Fibroblast of lung (primary cell): Measurements from ENCODE around the gene HIPK4. TPM values are rescaled to one million over a fixed set of nuclear protein-coding genes. Genes with fewer than 3 reads are reported as not detected.

ENCODE experiments used
- DNase-seq, 2 donors: peaks; one replicate each; pipeline versions ENCODE4 v3.0.0 to v3.0.0-alpha.2; 2010; ENCODE audit warnings: low read depth in 2 of 2
- H2AFZ ChIP-seq: 2 replicates; pipeline ENCODE4 v1.5.1; 2012; ENCODE audit warnings: low read length, control low read depth, inconsistent platforms
- H3K27ac ChIP-seq: 2 replicates; pipeline ENCODE4 v1.5.1; 2011; ENCODE audit warnings: low read length, control low read depth; ENCODE audit not compliant: insufficient read depth
- H3K27me3 ChIP-seq: 2 replicates; pipeline ENCODE4 v1.5.1; 2011; ENCODE audit warnings: mild to moderate bottlenecking, low read length; ENCODE audit not compliant: control insufficient read depth, insufficient read depth
- H3K36me3 ChIP-seq: 2 replicates; pipeline ENCODE4 v1.5.1; 2011; ENCODE audit warnings: low read length; ENCODE audit not compliant: control insufficient read depth, insufficient read depth
- H3K4me1 ChIP-seq: 2 replicates; pipeline ENCODE4 v1.5.1; 2011; ENCODE audit warnings: low read length; ENCODE audit not compliant: control insufficient read depth, insufficient read depth; ENCODE audit errors: extremely low read depth
- H3K4me2 ChIP-seq: 2 replicates; pipeline ENCODE4 v1.5.1; 2011; ENCODE audit warnings: low read length, control low read depth; ENCODE audit not compliant: insufficient read depth; ENCODE audit errors: extremely low read depth
- H3K4me3 ChIP-seq, 4 experiments: fragments of 200-600 bp in 1 of 4; sonication (generic) in 1 of 4; replicated peaks in 1 of 4; 2 replicates each; pipeline ENCODE4 v1.5.1; 2011 to 2016; ENCODE audit warnings: low read length in 4 of 4, low read depth in 3 of 4, mild to moderate bottlenecking in 3 of 4, control low read depth in 2 of 4, inconsistent platforms in 1 of 4, mixed read lengths in 1 of 4; ENCODE audit not compliant: insufficient read depth in 1 of 4; ENCODE audit errors: control extremely low read depth in 1 of 4
- H3K79me2 ChIP-seq: 2 replicates; pipeline ENCODE4 v1.5.1; 2012; ENCODE audit warnings: mild to moderate bottlenecking, low read length, inconsistent platforms; ENCODE audit not compliant: control insufficient read depth, insufficient read depth
- H3K9ac ChIP-seq: 2 replicates; pipeline ENCODE4 v1.5.1; 2011; ENCODE audit warnings: mild to moderate bottlenecking, low read length, control low read depth; ENCODE audit not compliant: insufficient read depth
- H3K9me3 ChIP-seq: 2 replicates; pipeline ENCODE4 v1.5.1; 2012; ENCODE audit warnings: low read depth, low read length; ENCODE audit not compliant: control insufficient read depth, insufficient read depth
- H4K20me1 ChIP-seq: 2 replicates; pipeline ENCODE4 v1.5.1; 2011; ENCODE audit warnings: low read length; ENCODE audit not compliant: control insufficient read depth, insufficient read depth; ENCODE audit errors: extremely low read depth
- EZH2 ChIP-seq: IDR thresholded peaks from 2 replicates; pipeline ENCODE4 v1.5.1; 2012; ENCODE audit warnings: low read length, control low read depth, mild to moderate bottlenecking; ENCODE audit errors: missing control alignments
- polyA plus RNA-seq, 2 donors: library from polyadenylated mRNA; depleted of rRNA in 1 of 2; stranded (reverse) in 1 of 2; unstranded in 1 of 2; fragments of >200 nt; gene quantifications; 2 replicates each; pipeline ENCODE4 v1.2.1, GENCODE V29; 2011 to 2012; ENCODE audit warnings: missing spikeins in 1 of 2
- total RNA-seq: library from RNA; depleted of rRNA; stranded (reverse); fragments of >200 nt; gene quantifications from 2 replicates; pipeline ENCODE4 v1.2.1, GENCODE V29; 2014
- TF ChIP-seq, protein P1 (sequence below), 2 donors: IDR thresholded peaks in 1 of 2; conservative IDR thresholded peaks in 1 of 2; 1 replicate in 1 of 2; 2 replicates in 1 of 2; pipeline ENCODE4 v1.5.1; 2011 to 2012; ENCODE audit warnings: low read length in 2 of 2, control low read depth in 1 of 2, inconsistent platforms in 1 of 2, low read depth in 1 of 2, mild to moderate bottlenecking in 1 of 2

The HIPK4 gene
- total and polyA plus RNA-seq, 2 donors (not counting 1 experiment from before 2014, with no cell fraction given), result 0.05 to 0.17 TPM

DNA sequence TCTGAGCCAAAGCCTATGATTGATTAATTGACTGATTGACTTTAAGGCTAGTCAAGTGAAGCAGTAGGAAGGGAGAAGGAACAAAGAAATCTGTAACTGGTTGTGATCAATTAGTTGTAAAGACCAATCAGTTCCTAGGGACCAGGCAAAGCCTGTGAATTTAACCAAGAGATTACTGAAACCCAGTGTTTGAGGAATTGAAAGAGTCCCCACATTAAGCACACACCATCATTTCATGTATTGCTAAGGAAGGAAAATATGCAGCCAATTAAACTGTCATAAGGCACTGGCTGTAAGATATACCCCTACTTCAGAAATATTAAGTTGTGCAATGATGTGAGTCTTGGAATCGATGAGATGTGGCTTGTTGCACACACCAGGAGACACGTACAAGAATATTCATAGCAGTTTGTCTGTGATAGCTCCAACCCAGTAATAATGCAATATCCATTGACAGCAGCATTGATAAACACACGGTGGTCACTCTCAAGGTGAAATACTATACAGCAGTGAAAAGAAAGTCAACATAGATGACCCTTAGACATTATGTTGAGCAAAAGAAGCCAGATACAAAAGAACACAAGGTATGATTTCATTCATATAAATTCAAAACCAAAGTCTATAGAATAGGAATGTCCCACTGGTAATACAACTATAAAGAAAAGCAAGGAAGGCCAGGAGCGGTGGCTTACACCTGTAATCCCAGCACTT lies 50.8 kb downstream of the HIPK4 start:
- H3K4me1 ChIP-seq, result no peaks in the 10 kb centered on the region
- H3K79me2 ChIP-seq, result peaks cover 9% of the 10 kb centered on the region
- H3K9me3 ChIP-seq, result no peaks in the 10 kb centered on the region
- H3K27me3 ChIP-seq, result no peaks in the 10 kb centered on the region
- no peak overlapping the region for H3K9ac ChIP-seq
- H2AFZ ChIP-seq, result no peak overlapping the region
- no peak for DNase-seq
- H3K4me2 ChIP-seq, result no peak overlapping the region
- H3K27ac ChIP-seq, result no peak overlapping the region
- H3K36me3 ChIP-seq, result peaks cover 5% of the 10 kb centered on the region
- H4K20me1 ChIP-seq, result no peaks in the 10 kb centered on the region
- no peak overlapping the region for H3K4me3 ChIP-seq
- TF ChIP-seq EZH2, result no peak
- TF ChIP-seq, protein P1, sequence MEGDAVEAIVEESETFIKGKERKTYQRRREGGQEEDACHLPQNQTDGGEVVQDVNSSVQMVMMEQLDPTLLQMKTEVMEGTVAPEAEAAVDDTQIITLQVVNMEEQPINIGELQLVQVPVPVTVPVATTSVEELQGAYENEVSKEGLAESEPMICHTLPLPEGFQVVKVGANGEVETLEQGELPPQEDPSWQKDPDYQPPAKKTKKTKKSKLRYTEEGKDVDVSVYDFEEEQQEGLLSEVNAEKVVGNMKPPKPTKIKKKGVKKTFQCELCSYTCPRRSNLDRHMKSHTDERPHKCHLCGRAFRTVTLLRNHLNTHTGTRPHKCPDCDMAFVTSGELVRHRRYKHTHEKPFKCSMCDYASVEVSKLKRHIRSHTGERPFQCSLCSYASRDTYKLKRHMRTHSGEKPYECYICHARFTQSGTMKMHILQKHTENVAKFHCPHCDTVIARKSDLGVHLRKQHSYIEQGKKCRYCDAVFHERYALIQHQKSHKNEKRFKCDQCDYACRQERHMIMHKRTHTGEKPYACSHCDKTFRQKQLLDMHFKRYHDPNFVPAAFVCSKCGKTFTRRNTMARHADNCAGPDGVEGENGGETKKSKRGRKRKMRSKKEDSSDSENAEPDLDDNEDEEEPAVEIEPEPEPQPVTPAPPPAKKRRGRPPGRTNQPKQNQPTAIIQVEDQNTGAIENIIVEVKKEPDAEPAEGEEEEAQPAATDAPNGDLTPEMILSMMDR (conservative IDR thresholded peaks at IDR 0.05 in 1 of 2, IDR thresholded peaks at IDR 0.05 in 1 of 2; ENCODE audit: low read depth in 1 of 2, low read length in 2 of 2), result no peak

DNA sequence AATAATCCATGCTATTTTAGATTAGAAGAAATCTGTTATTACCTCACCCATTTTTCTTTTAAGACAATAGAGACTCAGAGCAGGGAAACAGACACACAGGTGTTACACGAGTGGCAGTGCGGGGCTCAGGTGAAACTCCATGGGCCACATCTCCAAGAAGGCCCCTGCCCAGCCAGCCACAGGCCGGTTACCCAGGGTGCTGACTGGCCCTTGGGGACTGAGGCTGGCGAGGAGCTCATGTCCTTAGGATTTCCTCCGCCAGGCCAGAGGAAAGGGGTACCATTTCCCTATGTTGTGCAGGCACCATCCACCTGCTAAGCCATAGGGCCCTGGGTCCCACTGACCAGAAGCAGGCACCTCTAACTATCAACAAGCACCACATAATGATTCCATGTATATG lies 52.4 kb downstream of the HIPK4 start:
- no peak for DNase-seq
- no peak overlapping the region for H3K9ac ChIP-seq
- H3K27ac ChIP-seq, result no peak overlapping the region

DNA sequence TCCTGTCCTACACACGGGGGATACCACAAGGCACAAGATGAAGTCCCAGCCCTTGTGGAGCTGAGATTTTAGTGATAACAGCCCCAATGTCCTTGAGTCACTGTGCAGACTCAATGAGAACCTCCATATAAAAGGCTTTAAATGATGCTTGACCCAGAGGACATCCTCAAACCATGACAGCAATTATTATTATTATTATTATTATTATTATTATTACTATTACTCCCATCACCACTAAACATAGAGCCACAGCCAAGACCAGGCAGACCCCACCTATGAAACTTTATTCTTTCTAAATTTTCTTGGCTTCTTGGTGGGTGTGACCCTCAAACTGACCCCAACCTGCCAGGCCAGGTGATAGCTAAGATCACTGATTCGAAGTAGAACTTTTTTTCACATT lies 52.9 kb downstream of the HIPK4 start:
- Histone ChIP-seq H3K4me1 (no peaks in the 10 kb centered on the region), H3K79me2 (peaks cover 7% of the 10 kb centered on the region), H3K4me3 (no peak overlapping the region), H4K20me1 (no peaks in the 10 kb centered on the region), H3K27ac (no peak overlapping the region), H3K4me2 (no peak overlapping the region), H3K27me3 (no peaks in the 10 kb centered on the region), H2AFZ (no peak overlapping the region), H3K36me3 (peaks cover 5% of the 10 kb centered on the region), H3K9ac (no peak overlapping the region), H3K9me3 (no peaks in the 10 kb centered on the region)
- no peak for DNase-seq
- TF ChIP-seq EZH2, result no peak
- TF ChIP-seq, protein P1 (conservative IDR thresholded peaks at IDR 0.05 in 1 of 2, IDR thresholded peaks at IDR 0.05 in 1 of 2; ENCODE audit: low read depth in 1 of 2, low read length in 2 of 2), result no peak

More for the DNA sequence above, 52.4 kb downstream of the HIPK4 start:
- Histone ChIP-seq H2AFZ (no peak overlapping the region), H4K20me1 (no peaks in the 10 kb centered on the region), H3K4me3 (no peak overlapping the region), H3K9me3 (no peaks in the 10 kb centered on the region), H3K4me1 (no peaks in the 10 kb centered on the region), H3K4me2 (no peak overlapping the region), H3K27me3 (no peaks in the 10 kb centered on the region), H3K79me2 (peaks cover 7% of the 10 kb centered on the region), H3K36me3 (peaks cover 5% of the 10 kb centered on the region)
- TF ChIP-seq EZH2, result no peak
- TF ChIP-seq, protein P1 (conservative IDR thresholded peaks at IDR 0.05 in 1 of 2, IDR thresholded peaks at IDR 0.05 in 1 of 2; ENCODE audit: low read depth in 1 of 2, low read length in 2 of 2), result no peak
